NCI-H82 (cell line): ENCODE measurements around the gene SORCS2.

ENCODE experiments used
- DNase-seq: peaks from one replicate; lab custom pipeline; 2025; lab: John Stamatoyannopoulos, UW

Gene SORCS2

DNA sequence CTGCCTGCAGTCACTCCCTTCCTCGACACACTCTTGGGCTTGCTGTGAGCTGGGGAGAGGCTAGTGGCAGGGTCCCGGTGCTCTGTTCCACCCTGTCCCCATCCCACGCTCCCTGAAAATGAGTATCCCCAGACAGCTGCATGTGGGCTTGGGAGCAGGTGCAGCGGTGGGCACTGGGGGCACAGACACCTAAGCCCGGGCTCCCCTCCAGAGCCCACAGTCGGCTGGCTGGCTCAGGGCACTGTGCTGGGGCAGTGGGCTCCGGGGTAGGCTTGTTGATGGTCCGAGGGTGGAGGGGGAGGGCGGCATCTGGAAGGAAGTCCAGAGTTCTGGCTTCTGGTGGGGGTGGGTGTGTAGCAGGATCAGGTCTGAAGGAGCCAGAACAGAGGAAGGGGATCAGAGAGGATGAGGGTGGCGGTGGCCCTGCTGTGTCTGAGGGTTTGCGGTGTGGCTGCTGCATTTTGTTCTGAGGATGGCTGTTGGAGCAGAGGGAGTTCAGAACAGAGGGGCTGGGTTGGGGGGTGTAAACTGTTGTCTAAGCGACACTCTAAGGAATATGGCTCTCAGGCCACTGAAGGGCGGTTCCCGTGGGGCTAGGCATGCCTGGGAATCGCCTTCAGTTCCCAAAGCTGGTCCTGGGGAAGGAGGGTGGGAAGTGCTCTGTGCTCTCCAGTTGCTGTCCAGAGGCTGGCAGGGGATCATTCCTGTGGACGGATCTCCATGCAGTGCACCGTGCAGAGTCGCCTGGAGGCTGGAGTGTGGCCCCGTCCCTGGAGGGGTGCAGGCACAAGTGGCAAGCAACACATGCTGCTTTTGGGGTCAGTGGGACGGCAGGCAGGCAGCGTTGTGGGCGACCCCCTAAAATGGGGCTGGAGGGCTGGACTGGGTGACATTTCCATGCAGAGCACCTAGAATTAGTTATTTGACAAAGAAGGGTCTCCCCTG is 114.0 kb downstream of the SORCS2 start:
- no peak for DNase-seq

DNA sequence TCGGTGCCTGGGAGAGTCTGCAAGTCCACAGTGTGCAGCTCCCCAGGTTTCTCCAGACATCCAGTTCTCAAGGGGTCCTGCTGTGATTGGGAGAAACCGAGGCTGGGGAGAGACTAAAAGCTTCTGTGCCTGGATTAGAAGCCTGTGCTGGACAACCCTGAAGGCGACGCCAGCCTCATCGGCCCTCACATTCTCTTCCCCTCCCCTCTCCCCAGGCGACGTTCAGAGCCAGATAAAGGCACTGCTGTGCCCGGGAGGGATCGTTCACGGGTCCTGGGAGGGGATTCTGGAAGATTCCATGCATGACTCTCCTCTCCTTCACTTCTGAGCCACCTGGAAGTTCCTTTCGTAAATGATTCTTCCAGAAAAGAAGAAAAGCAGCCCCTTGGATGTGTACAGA is 114.6 kb downstream of the SORCS2 start:
- DNase-seq = no peak

DNA sequence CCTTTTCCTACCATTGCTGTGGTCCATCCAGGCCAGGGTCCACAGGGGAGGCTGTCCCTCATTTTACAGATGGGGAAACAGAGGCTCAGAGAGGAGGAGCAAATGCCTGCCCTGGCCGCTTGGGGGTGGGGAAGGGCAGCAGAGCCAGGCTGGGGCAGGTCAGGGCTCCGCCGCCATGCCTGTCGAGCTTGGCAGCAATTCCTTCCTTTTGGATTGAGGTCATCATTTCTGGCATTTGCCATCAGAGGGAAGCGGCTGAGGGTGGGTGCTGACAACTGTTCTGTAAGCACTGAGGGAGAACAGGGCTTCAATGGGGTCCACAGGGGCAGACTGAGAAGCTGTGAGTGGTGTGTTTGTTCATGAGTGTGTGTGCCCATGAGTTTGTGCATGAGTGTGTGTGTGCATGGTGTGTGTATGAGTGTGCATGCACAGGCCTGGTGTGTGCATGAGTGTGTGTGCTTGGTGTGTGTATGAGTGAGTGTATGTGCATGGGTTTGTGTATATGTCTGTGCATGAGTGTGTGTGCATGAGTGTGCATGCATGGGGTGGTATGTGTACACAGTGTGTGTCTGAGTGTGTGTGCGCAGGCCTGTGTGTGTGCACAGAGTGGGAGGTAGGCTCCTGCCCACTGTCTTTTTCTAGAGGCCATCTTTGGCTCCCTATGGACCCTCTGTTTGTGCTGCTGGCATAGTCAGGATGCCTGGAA is 115.2 kb downstream of the SORCS2 start:
- no peak for DNase-seq

DNA sequence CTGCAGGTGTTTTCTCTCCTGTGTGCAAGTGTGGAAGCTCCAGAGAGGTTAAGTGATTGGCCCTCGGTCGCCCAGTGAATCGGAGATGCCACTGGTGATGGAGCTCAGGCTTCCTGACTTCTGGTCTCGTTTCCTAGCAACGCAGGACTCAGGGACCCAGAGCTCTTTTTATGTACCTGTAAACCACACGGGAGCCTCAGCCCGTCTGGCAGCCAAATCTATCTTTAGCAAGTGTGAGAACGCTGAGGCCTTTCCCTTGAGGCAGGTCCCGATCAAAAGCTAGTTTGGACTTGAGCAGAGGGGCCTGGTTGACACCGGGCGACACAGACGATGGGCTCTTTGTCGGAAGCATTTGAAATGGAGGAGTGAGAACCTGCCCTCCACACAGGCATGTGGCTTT is 116.8 kb downstream of the SORCS2 start:
- no peak for DNase-seq

DNA sequence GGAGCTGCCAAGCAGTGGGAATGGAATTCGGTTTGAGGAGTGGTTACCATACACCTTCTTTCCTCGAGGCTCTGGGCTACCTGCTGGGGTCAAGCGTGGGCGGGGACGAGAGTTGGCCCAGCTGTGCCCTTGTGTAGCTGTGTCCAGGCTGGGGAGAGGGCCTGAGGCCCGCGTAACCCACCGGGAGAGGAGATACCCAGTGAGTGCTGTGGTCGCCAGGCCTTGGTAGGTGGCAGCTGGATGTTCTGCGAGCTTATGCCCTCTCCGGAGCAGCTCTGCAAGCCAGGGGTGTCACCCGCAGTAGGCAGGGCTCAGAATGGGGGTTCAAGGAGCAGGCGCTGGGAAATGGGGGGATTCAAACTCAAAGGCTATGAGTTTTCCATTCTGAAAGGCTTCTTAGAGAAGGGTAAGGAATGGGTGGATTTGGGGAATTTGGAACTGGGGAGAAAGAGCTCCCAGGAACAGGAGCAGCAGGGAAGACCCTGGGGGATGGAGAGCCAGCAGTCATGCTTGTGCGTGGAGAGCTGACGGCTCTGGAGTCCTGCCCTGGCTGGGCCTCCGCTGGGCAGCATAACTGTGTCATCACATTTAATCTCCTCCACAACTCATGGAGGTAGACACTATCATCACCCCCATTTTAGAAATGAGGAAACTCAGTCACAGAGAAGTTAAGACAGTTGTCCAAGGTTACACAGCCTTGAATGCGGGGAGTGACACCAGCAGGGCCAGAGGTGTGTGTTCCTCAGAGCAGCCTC is 117.5 kb downstream of the SORCS2 start:
- no peak for DNase-seq

DNA sequence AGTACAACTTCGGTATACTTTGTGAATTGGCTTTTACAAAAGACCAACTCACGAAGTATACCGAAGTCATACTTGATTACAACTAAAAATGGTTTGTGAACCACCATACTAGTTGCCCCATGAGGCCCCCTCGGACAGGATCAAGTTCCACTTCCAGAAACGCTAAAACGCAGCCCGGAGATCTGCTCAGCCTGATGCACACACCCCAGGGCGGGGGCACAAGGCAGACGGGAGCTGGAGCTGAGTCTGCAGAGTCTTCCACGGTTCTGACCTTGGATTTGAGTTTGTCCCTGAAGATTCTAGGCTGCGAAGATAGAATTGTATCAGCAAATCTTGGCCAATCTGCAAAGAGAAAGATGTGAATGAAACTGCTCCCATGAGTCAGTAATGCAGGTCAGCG is 118.1 kb downstream of the SORCS2 start:
- no peak for DNase-seq

DNA sequence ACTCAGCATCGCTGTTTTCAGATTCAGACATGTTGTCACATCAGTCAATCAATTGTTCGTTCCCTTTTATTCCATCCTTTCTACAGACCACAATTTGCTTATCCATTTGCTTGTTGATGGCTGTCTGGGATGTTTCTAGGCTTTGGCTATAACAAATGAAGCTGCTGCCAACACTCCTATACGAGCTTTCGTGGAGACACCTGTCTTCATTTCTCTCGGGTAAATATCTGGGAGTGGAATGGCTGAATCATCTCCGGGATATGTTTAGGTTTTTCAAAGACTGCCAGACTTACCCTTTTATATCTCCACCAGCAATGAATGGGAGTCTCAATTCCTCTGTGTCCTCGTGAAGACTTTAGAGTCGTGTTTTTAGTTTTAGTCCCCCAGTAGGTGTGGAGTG is 118.9 kb downstream of the SORCS2 start:
- DNase-seq = no peak

DNA sequence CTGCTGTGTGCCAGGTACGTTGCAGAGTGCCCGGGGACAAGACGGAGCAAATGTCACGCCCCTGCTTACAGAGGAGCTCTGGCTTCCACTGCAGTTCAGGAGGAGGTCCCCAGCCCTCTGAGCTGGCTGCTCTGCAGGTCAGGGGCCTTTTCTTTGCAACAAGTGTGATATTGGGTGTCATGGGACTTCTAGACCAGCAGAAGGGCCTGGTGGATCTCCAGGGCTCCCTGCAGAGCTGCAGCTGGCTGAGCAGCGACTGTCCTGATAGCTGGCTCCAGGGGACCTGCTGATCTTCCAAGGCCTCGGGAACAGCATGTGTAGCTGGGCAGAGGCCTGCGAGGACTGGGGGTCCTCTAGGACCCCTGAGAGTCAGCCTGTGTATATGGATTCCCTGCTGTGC is 120.4 kb downstream of the SORCS2 start:
- DNase-seq = no peak

DNA sequence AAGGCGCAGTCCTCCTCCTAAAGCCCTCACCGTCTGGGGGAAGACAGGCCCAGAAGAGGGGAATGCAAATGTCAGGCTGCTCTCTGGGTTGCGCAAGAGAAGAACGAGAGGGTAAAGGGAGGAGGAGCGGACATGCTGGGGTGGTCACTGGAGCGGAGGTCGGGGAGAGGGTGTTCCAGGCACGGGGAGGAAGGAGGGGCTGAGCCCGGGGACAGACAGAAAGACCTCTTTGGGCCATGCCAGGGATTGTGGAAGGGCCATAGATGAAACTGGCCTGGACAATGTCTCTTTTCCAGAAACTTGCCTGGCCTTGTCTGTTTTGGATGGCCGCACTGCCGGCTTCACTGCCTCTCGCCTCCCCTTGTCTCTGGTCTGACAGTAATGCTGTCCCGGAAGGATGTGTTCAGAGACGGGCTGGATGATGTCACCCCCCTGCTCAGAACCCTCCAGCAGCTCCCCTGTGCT is 121.0 kb downstream of the SORCS2 start:
- no peak for DNase-seq

DNA sequence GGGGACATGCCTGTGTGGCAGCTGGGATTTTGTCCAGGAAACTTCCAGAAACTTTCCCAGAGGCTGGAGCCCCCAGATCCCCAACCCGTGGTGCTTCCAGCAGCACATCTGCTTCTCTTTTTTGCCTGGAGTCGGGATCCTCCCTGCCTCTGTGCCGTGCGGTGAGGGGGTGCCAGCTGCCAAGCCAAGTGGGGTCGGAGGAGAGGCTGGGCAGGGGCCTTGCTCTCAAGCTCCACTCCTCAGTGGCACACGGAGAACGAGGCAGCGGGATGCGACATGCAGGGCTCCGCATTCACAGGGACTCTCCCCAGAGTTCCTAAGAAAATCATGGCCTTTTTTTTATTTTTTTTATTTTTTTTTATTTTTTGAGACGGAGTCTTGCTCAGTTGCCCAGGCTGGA is 121.7 kb downstream of the SORCS2 start:
- DNase-seq = no peak

DNA sequence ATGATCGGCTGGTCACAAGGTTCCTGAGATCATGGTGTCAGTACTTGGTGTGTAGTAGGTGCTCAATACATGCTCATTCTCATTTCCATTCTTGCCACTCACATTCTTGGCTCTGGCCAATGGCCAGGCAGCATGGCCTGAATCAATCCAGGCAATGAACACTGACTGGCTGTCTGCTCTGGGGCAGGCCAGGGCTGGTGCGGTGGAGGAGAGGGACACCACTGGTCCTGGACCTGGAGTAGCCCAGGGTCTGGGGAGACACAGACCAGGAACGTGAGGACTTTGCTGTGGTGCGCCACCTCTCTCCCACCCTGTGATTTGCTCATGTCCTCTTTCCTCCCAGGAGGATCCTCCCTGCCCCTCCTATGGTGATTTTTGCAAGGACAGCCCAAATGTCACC is 122.9 kb downstream of the SORCS2 start:
- no peak for DNase-seq

DNA sequence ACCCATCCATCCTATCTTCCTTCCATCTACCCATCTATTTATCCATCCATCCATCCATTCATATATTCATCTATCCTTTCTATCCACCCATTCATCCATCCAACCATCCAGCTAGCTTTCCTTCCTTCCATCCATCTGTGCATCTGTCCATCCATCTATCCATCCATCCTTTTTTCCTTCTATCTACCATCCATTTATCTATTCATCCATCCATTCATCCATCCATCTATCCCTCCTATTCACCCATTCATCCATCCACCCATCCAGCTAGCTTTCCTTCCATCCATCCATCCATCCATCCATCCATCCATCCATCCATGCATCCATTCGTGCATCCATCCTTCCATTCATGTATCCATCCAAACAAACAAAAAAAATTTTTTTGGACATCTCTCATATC is 123.6 kb downstream of the SORCS2 start:
- no peak for DNase-seq

DNA sequence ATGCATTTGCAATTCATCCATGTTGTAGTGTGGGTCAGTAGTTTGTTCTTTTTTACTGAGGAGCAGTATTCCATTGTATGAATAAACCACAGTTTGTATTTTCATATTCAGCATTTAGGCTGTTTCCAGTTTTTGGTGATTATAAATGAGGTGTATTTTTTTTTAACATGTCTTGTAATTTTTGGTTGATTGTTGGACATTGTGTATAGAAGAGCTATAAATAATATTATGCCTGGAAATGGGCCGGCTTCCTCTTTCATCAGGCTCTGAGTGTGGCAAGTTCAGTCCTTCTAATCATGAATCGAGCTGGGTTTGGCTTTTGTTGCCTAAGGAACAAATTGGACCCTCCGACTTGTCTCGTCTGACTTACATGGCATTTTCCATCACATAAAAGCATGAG is 126.7 kb downstream of the SORCS2 start:
- no peak for DNase-seq

DNA sequence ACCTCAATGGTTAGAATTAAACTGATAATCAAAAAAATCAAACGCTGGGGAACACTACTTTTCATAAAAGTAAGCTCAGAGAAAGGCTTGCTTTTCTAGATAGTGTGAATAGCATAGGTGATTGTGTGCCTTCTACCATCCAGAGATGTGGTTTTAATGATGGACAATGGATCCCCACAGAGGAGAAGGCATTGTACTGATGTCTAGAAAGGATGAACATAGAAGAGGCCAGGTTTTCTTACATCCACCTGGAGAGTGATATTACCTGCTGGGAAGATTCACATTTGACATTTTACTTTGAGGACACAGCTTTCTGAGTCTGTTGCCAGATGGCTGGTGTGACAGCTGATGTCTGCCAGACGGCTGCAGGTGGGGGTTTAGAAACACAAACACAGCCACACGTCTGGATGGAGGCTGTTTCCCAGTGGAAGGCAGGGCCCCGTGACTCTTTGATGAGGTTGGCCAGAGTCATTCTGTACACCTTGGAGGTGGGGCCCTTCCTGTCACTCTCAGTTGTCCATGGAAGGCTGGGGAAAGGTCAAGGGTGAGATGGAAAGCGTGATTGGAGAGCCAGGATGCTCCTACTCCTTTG is 128.0 kb downstream of the SORCS2 start:
- peak; percentile 65 for DNase-seq

DNA sequence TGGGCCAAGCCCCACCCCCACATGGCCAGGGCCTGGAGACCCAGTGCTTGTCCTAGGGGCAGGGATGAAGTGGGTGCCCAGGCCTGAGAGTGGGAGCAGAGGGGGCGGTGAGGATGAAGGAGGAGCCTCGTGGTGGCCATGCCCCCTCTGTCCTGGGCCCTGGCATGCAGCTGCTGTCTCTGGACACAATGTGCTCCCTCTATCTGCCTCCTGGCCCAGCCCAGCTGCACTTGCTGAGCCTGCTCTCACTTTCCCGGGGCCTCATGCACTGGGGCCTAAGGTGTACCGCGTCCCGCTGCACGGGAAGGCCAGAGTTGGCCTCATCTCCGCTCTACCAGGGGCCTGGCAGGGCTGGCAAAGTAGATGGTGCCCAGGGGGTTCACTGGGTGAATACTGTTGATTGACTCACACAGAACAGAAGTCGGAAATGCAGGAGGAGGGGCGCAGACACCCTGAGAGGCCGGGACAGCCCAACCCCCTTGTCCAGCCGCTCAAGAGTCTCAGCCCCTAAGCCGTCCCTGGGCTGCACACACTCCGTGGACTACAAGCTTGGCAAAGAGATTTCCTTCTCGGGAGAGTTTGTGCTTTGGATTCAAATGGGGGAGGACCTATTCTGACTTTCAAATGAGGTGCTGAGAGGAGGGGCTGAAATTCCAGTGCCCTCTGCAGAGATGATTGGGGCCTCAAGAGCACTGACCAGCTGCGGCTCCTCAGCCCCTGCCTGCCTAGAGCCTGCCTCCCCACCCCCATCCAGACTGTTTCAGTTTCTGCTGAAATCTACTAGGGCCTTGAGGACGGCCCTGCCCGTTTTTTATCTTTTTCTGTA is 130.0 kb downstream of the SORCS2 start:
- DNase-seq = peak; percentile 14

DNA sequence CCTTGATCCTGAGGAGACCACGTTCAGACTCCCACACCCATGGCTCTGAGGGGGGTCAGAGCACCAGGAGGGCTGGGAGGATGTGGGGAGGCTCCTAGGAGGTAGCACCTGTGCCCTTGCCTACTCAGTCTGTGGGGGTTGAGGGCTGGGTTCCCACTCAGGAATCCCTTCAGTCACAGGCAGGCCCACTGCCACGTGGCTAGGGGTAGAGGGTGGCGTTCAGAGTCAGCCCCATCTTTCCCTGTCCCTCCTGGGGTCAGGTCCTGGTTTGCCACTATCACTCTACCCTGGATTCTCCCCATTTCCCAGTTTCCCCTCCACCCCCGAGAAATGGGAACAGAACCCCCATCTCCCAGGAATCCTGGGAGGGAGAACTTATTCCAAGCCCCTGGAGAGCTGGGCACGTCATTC is 131.1 kb downstream of the SORCS2 start:
- DNase-seq = no peak

DNA sequence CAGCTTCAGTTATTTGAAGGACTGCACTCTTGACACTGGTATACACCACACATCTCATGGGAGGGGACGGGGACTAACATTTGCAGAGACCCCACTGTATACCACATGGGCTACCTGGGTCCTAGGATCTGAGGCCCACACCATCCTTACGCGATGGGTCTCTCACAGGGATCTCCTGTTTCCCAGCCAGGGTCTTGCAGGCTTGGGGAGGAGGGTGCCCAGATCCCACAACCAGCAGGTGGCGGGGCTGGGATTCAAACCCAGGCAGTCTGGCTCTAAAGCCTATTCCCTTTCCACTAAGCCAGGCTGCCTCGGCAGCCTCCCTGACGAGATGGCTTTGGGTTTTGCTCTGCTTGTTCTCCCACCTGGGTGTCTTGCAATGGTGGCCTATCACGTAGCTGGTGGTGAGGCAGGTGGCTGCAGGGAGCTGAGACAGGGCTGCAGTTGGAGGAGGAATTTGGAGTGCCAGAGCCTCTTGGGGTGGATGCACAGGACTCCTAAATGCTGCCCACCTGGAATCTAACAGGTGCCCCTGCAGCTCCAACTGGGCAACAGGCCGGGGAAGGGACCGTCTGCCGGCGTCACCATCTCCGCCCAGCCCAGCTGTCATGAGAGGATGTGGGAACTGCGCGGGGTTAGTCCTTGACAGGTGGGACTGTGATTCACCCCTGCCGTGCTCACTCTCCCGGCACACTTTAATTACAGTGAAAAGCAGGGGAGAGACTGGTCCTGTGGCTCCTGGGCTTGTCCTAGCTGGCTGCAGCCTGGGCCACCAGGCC is 131.7 kb downstream of the SORCS2 start:
- peak; percentile 87 for DNase-seq

DNA sequence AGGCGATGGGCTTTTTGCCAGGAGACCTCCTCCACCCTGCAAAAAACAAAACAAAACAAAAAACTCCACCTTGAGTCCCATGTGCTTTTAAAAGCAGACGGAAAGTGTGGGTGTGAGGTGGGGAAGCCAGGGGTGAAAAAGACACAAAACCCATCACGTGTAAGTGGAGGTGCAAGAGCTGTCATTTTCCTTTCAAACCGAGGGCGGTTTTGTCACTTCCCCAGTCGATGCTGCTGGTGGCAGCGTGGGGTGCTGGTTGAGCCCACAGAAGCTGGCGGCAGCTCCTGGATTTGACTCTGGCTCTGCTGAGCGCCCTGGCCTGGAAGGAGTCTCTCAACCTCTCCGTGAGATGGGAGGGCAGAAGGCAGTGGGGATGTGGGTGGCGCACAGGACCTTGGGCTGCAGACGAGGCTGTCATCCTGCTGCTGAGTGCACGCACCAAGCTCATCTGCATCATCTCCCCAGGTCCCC is 132.3 kb downstream of the SORCS2 start:
- peak; percentile 48 for DNase-seq

DNA sequence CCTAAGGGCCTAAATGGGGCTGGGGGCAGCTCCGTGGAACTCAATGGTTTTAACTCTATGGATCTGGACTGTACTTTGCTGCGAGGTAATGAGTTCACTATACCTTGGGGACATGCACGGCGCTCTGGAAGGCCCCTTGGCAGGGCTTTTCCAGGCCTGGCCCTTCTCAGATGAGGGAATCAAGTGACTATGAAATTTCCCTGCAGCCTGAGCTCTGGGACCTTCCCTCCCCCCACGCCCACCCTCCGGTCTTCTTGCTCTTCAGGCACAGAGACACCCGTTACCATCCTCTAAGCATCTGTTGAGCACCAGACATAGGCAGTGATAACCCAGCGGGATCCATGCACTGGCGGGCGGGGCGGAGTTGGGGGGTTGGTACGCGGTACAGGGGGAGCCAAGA is 133.2 kb downstream of the SORCS2 start:
- DNase-seq = no peak

DNA sequence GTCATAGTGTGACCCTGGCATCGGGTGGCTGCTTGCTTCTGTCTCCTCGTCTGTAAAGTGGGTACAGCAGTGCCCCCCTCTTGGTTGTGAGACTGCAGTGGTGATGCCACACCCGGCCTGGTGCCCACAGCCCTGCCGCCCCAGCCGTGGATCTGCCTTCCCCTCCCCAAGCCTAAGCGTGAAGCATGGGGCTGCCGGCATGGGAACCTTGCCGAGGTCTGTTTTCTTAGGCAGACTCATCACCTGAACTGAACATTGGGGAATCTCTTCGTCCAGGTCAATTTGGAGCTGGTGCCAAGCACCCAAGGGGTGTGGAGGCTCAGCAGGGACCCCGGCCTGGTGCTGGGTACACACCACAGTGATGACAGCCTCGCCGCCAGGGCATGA is 134.0 kb downstream of the SORCS2 start:
- DNase-seq = no peak
